IMR-90 (cell line): ENCODE measurements around the gene SYNC.

ENCODE experiments used
- CEBPB ChIP-seq: IDR thresholded peaks from 2 replicates; pipeline ENCODE4 v1.6.1; 2012; ENCODE audit warnings: low read depth, low read length, improper control_type of control experiment
- FOS ChIP-seq: fragments of 150-350 bp; IDR thresholded peaks from 2 replicates; pipeline ENCODE4 v1.6.1; 2016; ENCODE audit warnings: low read depth, low read length
- MAFK ChIP-seq: IDR thresholded peaks from 2 replicates; pipeline ENCODE4 v1.6.1; 2012; ENCODE audit warnings: low read depth, low read length, improper control_type of control experiment
- MXI1 ChIP-seq: IDR thresholded peaks from 2 replicates; pipeline ENCODE4 v1.6.1; 2012; ENCODE audit warnings: low read depth, mild to moderate bottlenecking, low read length, moderate library complexity, borderline replicate concordance
- POLR2A ChIP-seq: IDR thresholded peaks from 2 replicates; pipeline ENCODE4 v1.6.1; 2012; ENCODE audit warnings: mild to moderate bottlenecking, low read depth, low read length
- RAD21 ChIP-seq: IDR thresholded peaks from 2 replicates; pipeline ENCODE4 v1.6.1; 2012; ENCODE audit warnings: low read length, improper control_type of control experiment
- RFX5 ChIP-seq: IDR thresholded peaks from 2 replicates; pipeline ENCODE4 v1.8.0; 2012; ENCODE audit warnings: low read depth, mild to moderate bottlenecking, low read length, moderate library complexity
- SMC3 ChIP-seq: fragments of 150-350 bp; IDR thresholded peaks from 2 replicates; pipeline ENCODE4 v1.6.1; 2016; ENCODE audit warnings: low read depth, mild to moderate bottlenecking, antibody characterized with exemption, low read length, moderate library complexity
- TF ChIP-seq, protein P1 (sequence below): conservative IDR thresholded peaks from 2 replicates; pipeline ENCODE4 v1.5.1; 2012; ENCODE audit warnings: mild to moderate bottlenecking, low read depth, low read length, improper control_type of control experiment
- TF ChIP-seq, protein P2 (sequence below): fragments of 150-350 bp; IDR thresholded peaks from 2 replicates; pipeline ENCODE4 v1.6.1; 2017; ENCODE audit warnings: mild to moderate bottlenecking, antibody characterized with exemption, low read length, low read depth

DNA sequence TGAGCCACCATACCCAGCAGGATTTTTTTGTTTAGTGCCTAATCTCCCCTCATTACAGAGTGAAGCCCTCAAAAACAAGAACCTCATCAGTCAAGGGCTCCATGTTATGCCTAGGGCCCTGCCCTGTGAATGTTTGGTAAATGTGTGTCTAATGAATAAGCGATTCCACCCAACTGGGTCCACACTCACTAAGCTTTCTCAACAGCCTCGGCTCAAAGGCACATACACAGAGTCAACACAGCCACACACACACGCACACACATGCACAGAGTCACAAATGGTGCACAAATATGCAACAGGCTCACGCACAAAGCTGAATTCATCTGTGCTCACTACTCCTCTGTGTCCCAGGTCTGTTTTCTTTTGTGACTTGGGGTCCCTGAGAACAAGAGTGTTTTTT is 11.7 kb upstream of the SYNC start:
- no peak for TF ChIP-seq RAD21
- TF ChIP-seq, protein P1, sequence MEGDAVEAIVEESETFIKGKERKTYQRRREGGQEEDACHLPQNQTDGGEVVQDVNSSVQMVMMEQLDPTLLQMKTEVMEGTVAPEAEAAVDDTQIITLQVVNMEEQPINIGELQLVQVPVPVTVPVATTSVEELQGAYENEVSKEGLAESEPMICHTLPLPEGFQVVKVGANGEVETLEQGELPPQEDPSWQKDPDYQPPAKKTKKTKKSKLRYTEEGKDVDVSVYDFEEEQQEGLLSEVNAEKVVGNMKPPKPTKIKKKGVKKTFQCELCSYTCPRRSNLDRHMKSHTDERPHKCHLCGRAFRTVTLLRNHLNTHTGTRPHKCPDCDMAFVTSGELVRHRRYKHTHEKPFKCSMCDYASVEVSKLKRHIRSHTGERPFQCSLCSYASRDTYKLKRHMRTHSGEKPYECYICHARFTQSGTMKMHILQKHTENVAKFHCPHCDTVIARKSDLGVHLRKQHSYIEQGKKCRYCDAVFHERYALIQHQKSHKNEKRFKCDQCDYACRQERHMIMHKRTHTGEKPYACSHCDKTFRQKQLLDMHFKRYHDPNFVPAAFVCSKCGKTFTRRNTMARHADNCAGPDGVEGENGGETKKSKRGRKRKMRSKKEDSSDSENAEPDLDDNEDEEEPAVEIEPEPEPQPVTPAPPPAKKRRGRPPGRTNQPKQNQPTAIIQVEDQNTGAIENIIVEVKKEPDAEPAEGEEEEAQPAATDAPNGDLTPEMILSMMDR = no peak
- TF ChIP-seq, protein P2, sequence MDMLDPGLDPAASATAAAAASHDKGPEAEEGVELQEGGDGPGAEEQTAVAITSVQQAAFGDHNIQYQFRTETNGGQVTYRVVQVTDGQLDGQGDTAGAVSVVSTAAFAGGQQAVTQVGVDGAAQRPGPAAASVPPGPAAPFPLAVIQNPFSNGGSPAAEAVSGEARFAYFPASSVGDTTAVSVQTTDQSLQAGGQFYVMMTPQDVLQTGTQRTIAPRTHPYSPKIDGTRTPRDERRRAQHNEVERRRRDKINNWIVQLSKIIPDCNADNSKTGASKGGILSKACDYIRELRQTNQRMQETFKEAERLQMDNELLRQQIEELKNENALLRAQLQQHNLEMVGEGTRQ = no peak
- no peak for TF ChIP-seq FOS
- TF ChIP-seq CEBPB = no peak
- no peak for TF ChIP-seq MAFK
- TF ChIP-seq POLR2A = no peak
- TF ChIP-seq RFX5 = no peak
- no peak for TF ChIP-seq MXI1
- no peak for TF ChIP-seq SMC3
